ENCODE measurements around the gene HDAC7. TPM values are rescaled to one million over a fixed set of nuclear protein-coding genes. Genes with fewer than 3 reads are reported as not detected.

The HDAC7 gene
- total and polyA plus RNA-seq, 4 donors, result 3.5 to 14.7 (median 7.2) TPM

DNA sequence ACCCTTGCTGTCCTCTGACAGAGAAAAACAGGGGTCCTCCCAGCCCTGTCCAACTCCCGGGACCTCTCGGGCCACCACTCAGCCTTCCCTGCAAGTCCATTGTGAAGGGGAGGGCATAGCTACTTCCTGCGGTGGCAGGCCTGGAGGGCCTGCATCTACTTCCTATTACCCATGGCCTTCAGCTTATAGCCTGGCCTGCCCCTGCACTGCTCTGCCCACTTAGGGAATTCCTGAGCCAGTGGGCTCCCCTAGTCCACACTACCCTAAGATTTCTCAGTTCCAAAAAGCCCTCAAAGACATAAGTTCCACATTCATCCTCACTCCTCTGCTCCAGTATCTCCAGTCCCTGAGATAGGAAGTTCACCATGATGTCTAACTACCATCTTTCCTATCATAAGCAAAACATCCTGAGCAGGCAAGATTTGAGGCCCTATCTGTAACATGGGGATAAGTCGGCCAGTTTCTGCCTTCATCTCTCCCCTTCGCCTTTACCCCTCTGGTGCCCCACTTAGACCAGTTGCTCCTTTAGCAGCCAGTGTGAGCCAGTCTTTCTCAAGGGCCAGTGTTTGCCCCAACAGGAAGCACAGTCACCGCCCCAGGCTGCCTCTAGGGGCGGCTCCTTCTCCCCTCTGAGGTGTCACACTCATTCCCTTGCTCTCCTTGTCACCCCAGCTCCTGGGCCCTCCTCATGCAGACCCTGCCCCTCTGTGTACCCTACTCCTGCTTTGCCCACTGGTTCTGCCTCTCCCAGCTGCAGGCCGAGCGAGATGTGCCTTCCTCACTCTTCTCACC lies 10.9 kb downstream of the HDAC7 start:
- Histone ChIP-seq H3K4me3 (ENCODE audit: low read depth in 1 of 3, low read length in 3 of 3) (no peak overlapping the region), H3K9ac (ENCODE audit: low read depth in 1 of 2, low read length in 2 of 2) (no peak overlapping the region), H3K27ac (ENCODE audit: low read depth in 1 of 2, low read length in 2 of 2) (peak overlapping the region; percentile 42 to 57), H3K27me3 (ENCODE audit: control insufficient read depth in 4 of 4, insufficient read depth in 4 of 4, low read length in 3 of 4) (no peaks in the 10 kb centered on the region), H3K36me3 (ENCODE audit: control insufficient read depth in 4 of 4, insufficient read depth in 3 of 4, low read depth in 1 of 4, low read length in 3 of 4) (no peaks in the 10 kb centered on the region), H3K9me3 (ENCODE audit: control insufficient read depth in 4 of 4, low read length in 3 of 4) (no peaks in the 10 kb centered on the region), H3K4me1 (ENCODE audit: control insufficient read depth in 4 of 4, insufficient read depth in 4 of 4, low read length in 3 of 4) (peaks cover 2 to 21% (median 7%) of the 10 kb centered on the region in 4 donors)
- no peak for DNase-seq (ENCODE audit: low spot score)
- 70% methylated on average over 9 of the region's 9 CpGs for WGBS
- TF ChIP-seq JUND (IDR thresholded peaks at IDR 0.05) (no peak), HNF4A (conservative IDR thresholded peaks at IDR 0.05) (no peak), TAF1 (conservative IDR thresholded peaks at IDR 0.05) (no peak), SP1 (IDR thresholded peaks at IDR 0.05) (no peak), ATF3 (IDR thresholded peaks at IDR 0.05) (no peak), RXRA (IDR thresholded peaks at IDR 0.05) (no peak), GABPA (IDR thresholded peaks at IDR 0.05 in 1 of 2, conservative IDR thresholded peaks at IDR 0.05 in 1 of 2) (no peak), ZBTB33 (IDR thresholded peaks at IDR 0.05) (no peak), NR2F2 (IDR thresholded peaks at IDR 0.05) (no peak), FOXA1 (IDR thresholded peaks at IDR 0.05) (no peak), EGR1 (IDR thresholded peaks at IDR 0.05; ENCODE audit: low read depth in 2 of 2) (no peak)
- TF ChIP-seq, protein P1, sequence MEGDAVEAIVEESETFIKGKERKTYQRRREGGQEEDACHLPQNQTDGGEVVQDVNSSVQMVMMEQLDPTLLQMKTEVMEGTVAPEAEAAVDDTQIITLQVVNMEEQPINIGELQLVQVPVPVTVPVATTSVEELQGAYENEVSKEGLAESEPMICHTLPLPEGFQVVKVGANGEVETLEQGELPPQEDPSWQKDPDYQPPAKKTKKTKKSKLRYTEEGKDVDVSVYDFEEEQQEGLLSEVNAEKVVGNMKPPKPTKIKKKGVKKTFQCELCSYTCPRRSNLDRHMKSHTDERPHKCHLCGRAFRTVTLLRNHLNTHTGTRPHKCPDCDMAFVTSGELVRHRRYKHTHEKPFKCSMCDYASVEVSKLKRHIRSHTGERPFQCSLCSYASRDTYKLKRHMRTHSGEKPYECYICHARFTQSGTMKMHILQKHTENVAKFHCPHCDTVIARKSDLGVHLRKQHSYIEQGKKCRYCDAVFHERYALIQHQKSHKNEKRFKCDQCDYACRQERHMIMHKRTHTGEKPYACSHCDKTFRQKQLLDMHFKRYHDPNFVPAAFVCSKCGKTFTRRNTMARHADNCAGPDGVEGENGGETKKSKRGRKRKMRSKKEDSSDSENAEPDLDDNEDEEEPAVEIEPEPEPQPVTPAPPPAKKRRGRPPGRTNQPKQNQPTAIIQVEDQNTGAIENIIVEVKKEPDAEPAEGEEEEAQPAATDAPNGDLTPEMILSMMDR (IDR thresholded peaks at IDR 0.05; ENCODE audit: low read depth, low read length, missing input control), result no peak

- peak overlapping the region; percentile 26 to 57 for H3K27ac ChIP-seq (ENCODE audit: low read depth in 1 of 2, low read length in 2 of 2)
- no peaks in the 10 kb centered on the region for H3K9me3 ChIP-seq (ENCODE audit: control insufficient read depth in 4 of 4, low read length in 3 of 4)
- no peak for TF ChIP-seq FOXA2 (IDR thresholded peaks at IDR 0.05)
- H3K4me3 ChIP-seq (ENCODE audit: low read depth in 1 of 3, low read length in 3 of 3), result no peak overlapping the region
- H3K4me1 ChIP-seq (ENCODE audit: control insufficient read depth in 4 of 4, insufficient read depth in 4 of 4, low read length in 3 of 4), result peaks cover 2 to 24% (median 7%) of the 10 kb centered on the region in 4 donors
- H3K27me3 ChIP-seq (ENCODE audit: control insufficient read depth in 4 of 4, insufficient read depth in 4 of 4, low read length in 3 of 4), result no peaks in the 10 kb centered on the region
- no peak overlapping the region for H3K9ac ChIP-seq (ENCODE audit: low read depth in 1 of 2, low read length in 2 of 2)
- WGBS, result 56% methylated on average over 9 of the region's 9 CpGs
- no peaks in the 10 kb centered on the region for H3K36me3 ChIP-seq (ENCODE audit: control insufficient read depth in 4 of 4, insufficient read depth in 3 of 4, low read depth in 1 of 4, low read length in 3 of 4)
- DNase-seq (ENCODE audit: low spot score), result no peak
Measured at GRCh38 chr12:47808050-47808449, 11.7 kb downstream of the HDAC7 start.

GRCh38 chr12:47807338-47807737 lies 12.4 kb downstream of the HDAC7 start:
- H3K9me3 ChIP-seq (ENCODE audit: control insufficient read depth in 4 of 4, low read length in 3 of 4), result no peaks in the 10 kb centered on the region
- no peak overlapping the region for H3K9ac ChIP-seq (ENCODE audit: low read depth in 1 of 2, low read length in 2 of 2)
- no peak overlapping the region for H3K27ac ChIP-seq (ENCODE audit: low read depth in 1 of 2, low read length in 2 of 2)
- 76% methylated on average over 5 of the region's 5 CpGs for WGBS
- no peak for DNase-seq (ENCODE audit: low spot score)
- peaks cover 2 to 28% (median 8%) of the 10 kb centered on the region in 4 donors for H3K4me1 ChIP-seq (ENCODE audit: control insufficient read depth in 4 of 4, insufficient read depth in 4 of 4, low read length in 3 of 4)
- TF ChIP-seq RAD21 (IDR thresholded peaks at IDR 0.05) (no peak), FOXA2 (IDR thresholded peaks at IDR 0.05) (no peak), YY1 (IDR thresholded peaks at IDR 0.05) (no peak), EGR1 (IDR thresholded peaks at IDR 0.05; ENCODE audit: low read depth in 2 of 2) (no peak), ZBTB33 (IDR thresholded peaks at IDR 0.05) (no peak), SP1 (IDR thresholded peaks at IDR 0.05) (no peak), NR2F2 (IDR thresholded peaks at IDR 0.05) (no peak), GABPA (IDR thresholded peaks at IDR 0.05 in 1 of 2, conservative IDR thresholded peaks at IDR 0.05 in 1 of 2) (no peak)
- TF ChIP-seq, protein P2, sequence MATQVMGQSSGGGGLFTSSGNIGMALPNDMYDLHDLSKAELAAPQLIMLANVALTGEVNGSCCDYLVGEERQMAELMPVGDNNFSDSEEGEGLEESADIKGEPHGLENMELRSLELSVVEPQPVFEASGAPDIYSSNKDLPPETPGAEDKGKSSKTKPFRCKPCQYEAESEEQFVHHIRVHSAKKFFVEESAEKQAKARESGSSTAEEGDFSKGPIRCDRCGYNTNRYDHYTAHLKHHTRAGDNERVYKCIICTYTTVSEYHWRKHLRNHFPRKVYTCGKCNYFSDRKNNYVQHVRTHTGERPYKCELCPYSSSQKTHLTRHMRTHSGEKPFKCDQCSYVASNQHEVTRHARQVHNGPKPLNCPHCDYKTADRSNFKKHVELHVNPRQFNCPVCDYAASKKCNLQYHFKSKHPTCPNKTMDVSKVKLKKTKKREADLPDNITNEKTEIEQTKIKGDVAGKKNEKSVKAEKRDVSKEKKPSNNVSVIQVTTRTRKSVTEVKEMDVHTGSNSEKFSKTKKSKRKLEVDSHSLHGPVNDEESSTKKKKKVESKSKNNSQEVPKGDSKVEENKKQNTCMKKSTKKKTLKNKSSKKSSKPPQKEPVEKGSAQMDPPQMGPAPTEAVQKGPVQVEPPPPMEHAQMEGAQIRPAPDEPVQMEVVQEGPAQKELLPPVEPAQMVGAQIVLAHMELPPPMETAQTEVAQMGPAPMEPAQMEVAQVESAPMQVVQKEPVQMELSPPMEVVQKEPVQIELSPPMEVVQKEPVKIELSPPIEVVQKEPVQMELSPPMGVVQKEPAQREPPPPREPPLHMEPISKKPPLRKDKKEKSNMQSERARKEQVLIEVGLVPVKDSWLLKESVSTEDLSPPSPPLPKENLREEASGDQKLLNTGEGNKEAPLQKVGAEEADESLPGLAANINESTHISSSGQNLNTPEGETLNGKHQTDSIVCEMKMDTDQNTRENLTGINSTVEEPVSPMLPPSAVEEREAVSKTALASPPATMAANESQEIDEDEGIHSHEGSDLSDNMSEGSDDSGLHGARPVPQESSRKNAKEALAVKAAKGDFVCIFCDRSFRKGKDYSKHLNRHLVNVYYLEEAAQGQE (IDR thresholded peaks at IDR 0.05), result no peak
- no peaks in the 10 kb centered on the region for H3K27me3 ChIP-seq (ENCODE audit: control insufficient read depth in 4 of 4, insufficient read depth in 4 of 4, low read length in 3 of 4)
- no peak overlapping the region for H3K4me3 ChIP-seq (ENCODE audit: low read depth in 1 of 3, low read length in 3 of 3)
- H3K36me3 ChIP-seq (ENCODE audit: control insufficient read depth in 4 of 4, insufficient read depth in 3 of 4, low read depth in 1 of 4, low read length in 3 of 4), result no peaks in the 10 kb centered on the region

Data from liver (tissue), 9 donors.